Liver (tissue), 9 donors: ENCODE data around the gene HIP1R. TPM values are rescaled to one million over a fixed set of nuclear protein-coding genes. Genes with fewer than 3 reads are reported as not detected.

Source experiments
- DNase-seq: peaks from one replicate; pipeline ENCODE4 v3.0.0-alpha.2; 2017; ENCODE audit warnings: low spot score
- H3K27ac ChIP-seq, 2 donors: one replicate each; pipeline ENCODE4 v1.7.0; 2013; ENCODE audit warnings: inconsistent platforms in 2 of 2, low read length in 2 of 2, control low read depth in 1 of 2, low read depth in 1 of 2, mild to moderate bottlenecking in 1 of 2
- H3K27me3 ChIP-seq, 4 donors: one replicate each; pipeline versions ENCODE4 v1.6.1 to v1.7.0; 2013; ENCODE audit warnings: low read length in 3 of 4, inconsistent platforms in 1 of 4, mild to moderate bottlenecking in 1 of 4, moderate library complexity in 1 of 4; ENCODE audit not compliant: control insufficient read depth in 4 of 4, insufficient read depth in 4 of 4
- H3K36me3 ChIP-seq, 4 donors: one replicate each; pipeline versions ENCODE4 v1.6.1 to v1.7.0; 2013; ENCODE audit warnings: low read length in 3 of 4, mild to moderate bottlenecking in 3 of 4, low read depth in 1 of 4, moderate library complexity in 1 of 4; ENCODE audit not compliant: control insufficient read depth in 4 of 4, insufficient read depth in 3 of 4
- H3K4me1 ChIP-seq, 4 donors: one replicate each; pipeline versions ENCODE4 v1.6.1 to v1.7.0; 2013; ENCODE audit warnings: low read length in 3 of 4, mild to moderate bottlenecking in 3 of 4, moderate library complexity in 1 of 4; ENCODE audit not compliant: control insufficient read depth in 4 of 4, insufficient read depth in 4 of 4
- H3K4me3 ChIP-seq, 3 donors: one replicate each; pipeline versions ENCODE4 v1.6.1 to v1.7.0; 2013; ENCODE audit warnings: low read length in 3 of 3, control low read depth in 1 of 3, low read depth in 1 of 3, mild to moderate bottlenecking in 1 of 3
- H3K9ac ChIP-seq, 2 donors: one replicate each; pipeline ENCODE4 v1.7.0; 2013; ENCODE audit warnings: low read length in 2 of 2, mild to moderate bottlenecking in 2 of 2, moderate library complexity in 2 of 2, control low read depth in 1 of 2, low read depth in 1 of 2
- H3K9me3 ChIP-seq, 4 donors: one replicate each; pipeline versions ENCODE4 v1.6.1 to v1.7.0; 2013; ENCODE audit warnings: low read length in 3 of 4; ENCODE audit not compliant: control insufficient read depth in 4 of 4
- CTCF ChIP-seq: fragments of 150-350 bp; IDR thresholded peaks from 2 replicates; pipeline ENCODE4 v1.5.1; 2017; ENCODE audit warnings: improper control_type of control experiment, low read depth, low read length; ENCODE audit not compliant: missing input control
- FOXA1 ChIP-seq: IDR thresholded peaks from 2 replicates; pipeline ENCODE4 v1.6.1; 2016; ENCODE audit warnings: antibody characterized with exemption
- GABPA ChIP-seq, 2 donors: IDR thresholded peaks in 1 of 2; conservative IDR thresholded peaks in 1 of 2; 2 replicates each; pipeline ENCODE4 v1.6.1; 2016; ENCODE audit warnings: antibody characterized with exemption in 2 of 2, mild to moderate bottlenecking in 1 of 2, moderate library complexity in 1 of 2
- HNF4A ChIP-seq, 2 donors: conservative IDR thresholded peaks; 2 replicates each; pipeline ENCODE4 v1.6.1; 2016; ENCODE audit warnings: antibody characterized with exemption in 2 of 2, mild to moderate bottlenecking in 2 of 2
- HNF4G ChIP-seq: IDR thresholded peaks from 2 replicates; pipeline ENCODE4 v1.6.1; 2016; ENCODE audit warnings: antibody characterized with exemption
- NR2F2 ChIP-seq: IDR thresholded peaks from 2 replicates; pipeline ENCODE4 v1.6.1; 2016; ENCODE audit warnings: antibody characterized with exemption
- RAD21 ChIP-seq, 2 donors: IDR thresholded peaks; 2 replicates each; pipeline ENCODE4 v1.6.1; 2016; ENCODE audit warnings: antibody characterized with exemption in 2 of 2, mild to moderate bottlenecking in 2 of 2
- REST ChIP-seq: IDR thresholded peaks from 2 replicates; pipeline ENCODE4 v1.6.1; 2016; ENCODE audit warnings: antibody characterized with exemption, mild to moderate bottlenecking
- SP1 ChIP-seq: IDR thresholded peaks from 2 replicates; pipeline ENCODE4 v1.6.1; 2018; ENCODE audit warnings: antibody characterized with exemption, mild to moderate bottlenecking
- TAF1 ChIP-seq: conservative IDR thresholded peaks from 2 replicates; pipeline ENCODE4 v1.6.1; 2016; ENCODE audit warnings: antibody characterized with exemption, mild to moderate bottlenecking
- YY1 ChIP-seq: IDR thresholded peaks from 2 replicates; pipeline ENCODE4 v1.6.1; 2016; ENCODE audit warnings: antibody characterized with exemption, mild to moderate bottlenecking
- ZBTB33 ChIP-seq: IDR thresholded peaks from 2 replicates; pipeline ENCODE4 v1.6.1; 2016; ENCODE audit warnings: antibody characterized with exemption
- WGBS: extraction: QIAGEN DNeasy Blood & Tissue Kit; methylation state at CpG from one replicate; pipeline ENCODE4 v1.1.7; 2013; 5-methylcytosine and 5-hydroxymethylcytosine counted together
- polyA plus RNA-seq, 2 donors: library from polyadenylated mRNA; stranded (reverse) in 1 of 2; unstranded in 1 of 2; fragments of 200-250 nt in 1 of 2; fragments of >200 nt in 1 of 2; fragmentation: Nextera tagmentation in 1 of 2; extraction: Ambion mirVana in 1 of 2; gene quantifications; one replicate each; pipeline versions ENCODE4 v1.2.1 to v1.2.3, GENCODE V29; 2013 to 2015
- total RNA-seq, 2 donors: library from RNA; depleted of rRNA; stranded (reverse); fragments of >200 nt; gene quantifications; one replicate each; pipeline ENCODE4 v1.2.3, GENCODE V29; 2014
- donor health status: healthy.
- donor health status: healthy.
- donor health status: healthy.
- donor health status: healthy.
- donor health status: healthy.

Gene HIP1R
- total and polyA plus RNA-seq, 4 donors = 12.4 to 52.5 (median 17.0) TPM

GRCh38 chr12:122860854-122861586 is 25.8 kb downstream of the HIP1R start:
- peaks cover 0 to 13% (median 4%) of the 10 kb centered on the region in 4 donors for H3K36me3 ChIP-seq
- H3K9me3 ChIP-seq = no peaks in the 10 kb centered on the region
- peak in 1 of 2 donors; percentile 4 for TF ChIP-seq HNF4A (conservative IDR thresholded peaks at IDR 0.05)
- no peak for TF ChIP-seq RAD21 (IDR thresholded peaks at IDR 0.05)
- no peak for TF ChIP-seq CTCF
- H3K27me3 ChIP-seq = no peaks in the 10 kb centered on the region
- peak overlapping the region; percentile 36 to 82 for H3K27ac ChIP-seq
- peaks cover 22 to 61% (median 49%) of the 10 kb centered on the region in 4 donors for H3K4me1 ChIP-seq
- 64% methylated on average over 23 of the region's 23 CpGs for WGBS
- no peak overlapping the region for H3K4me3 ChIP-seq
- no peak overlapping the region for H3K9ac ChIP-seq
- no peak for DNase-seq

GRCh38 chr12:122861587-122861970 is 26.3 kb downstream of the HIP1R start:
- WGBS = 65% methylated on average over 5 of the region's 5 CpGs
- Histone ChIP-seq H3K4me3 (no peak overlapping the region), H3K9ac (no peak overlapping the region), H3K27ac (peak overlapping the region; percentile 20 to 82), H3K36me3 (peaks cover 0 to 9% (median 2%) of the 10 kb centered on the region in 4 donors), H3K27me3 (no peaks in the 10 kb centered on the region), H3K4me1 (peaks cover 22 to 64% (median 51%) of the 10 kb centered on the region in 4 donors), H3K9me3 (no peaks in the 10 kb centered on the region)
- DNase-seq = no peak
- TF ChIP-seq REST (no peak), HNF4G (no peak), NR2F2 (no peak), TAF1 (no peak), CTCF (no peak), ZBTB33 (no peak), FOXA1 (no peak), GABPA (IDR thresholded peaks at IDR 0.05 in 1 of 2, conservative IDR thresholded peaks at IDR 0.05 in 1 of 2) (no peak), RAD21 (IDR thresholded peaks at IDR 0.05) (no peak), SP1 (no peak), YY1 (no peak)
